ENCODE measurements around the gene TSPAN9. TPM values are rescaled to one million over a fixed set of nuclear protein-coding genes. Genes with fewer than 3 reads are reported as not detected.

The TSPAN9 gene
- polyA plus RNA-seq, 1 of the 3 experiments (the other 2 are of a cell fraction): 34.9 TPM

- TF ChIP-seq REST (IDR thresholded peaks at IDR 0.05; ENCODE audit: low read depth, low read length): no peak
- TF ChIP-seq, protein P1, sequence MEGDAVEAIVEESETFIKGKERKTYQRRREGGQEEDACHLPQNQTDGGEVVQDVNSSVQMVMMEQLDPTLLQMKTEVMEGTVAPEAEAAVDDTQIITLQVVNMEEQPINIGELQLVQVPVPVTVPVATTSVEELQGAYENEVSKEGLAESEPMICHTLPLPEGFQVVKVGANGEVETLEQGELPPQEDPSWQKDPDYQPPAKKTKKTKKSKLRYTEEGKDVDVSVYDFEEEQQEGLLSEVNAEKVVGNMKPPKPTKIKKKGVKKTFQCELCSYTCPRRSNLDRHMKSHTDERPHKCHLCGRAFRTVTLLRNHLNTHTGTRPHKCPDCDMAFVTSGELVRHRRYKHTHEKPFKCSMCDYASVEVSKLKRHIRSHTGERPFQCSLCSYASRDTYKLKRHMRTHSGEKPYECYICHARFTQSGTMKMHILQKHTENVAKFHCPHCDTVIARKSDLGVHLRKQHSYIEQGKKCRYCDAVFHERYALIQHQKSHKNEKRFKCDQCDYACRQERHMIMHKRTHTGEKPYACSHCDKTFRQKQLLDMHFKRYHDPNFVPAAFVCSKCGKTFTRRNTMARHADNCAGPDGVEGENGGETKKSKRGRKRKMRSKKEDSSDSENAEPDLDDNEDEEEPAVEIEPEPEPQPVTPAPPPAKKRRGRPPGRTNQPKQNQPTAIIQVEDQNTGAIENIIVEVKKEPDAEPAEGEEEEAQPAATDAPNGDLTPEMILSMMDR (IDR thresholded peaks at IDR 0.05): no peak
- TF ChIP-seq FOXM1 (IDR thresholded peaks at IDR 0.05; ENCODE audit: low read depth): no peak
Measured at GRCh38 chr12:3193755-3194154, 116.6 kb downstream of the TSPAN9 start (continued).

DNA sequence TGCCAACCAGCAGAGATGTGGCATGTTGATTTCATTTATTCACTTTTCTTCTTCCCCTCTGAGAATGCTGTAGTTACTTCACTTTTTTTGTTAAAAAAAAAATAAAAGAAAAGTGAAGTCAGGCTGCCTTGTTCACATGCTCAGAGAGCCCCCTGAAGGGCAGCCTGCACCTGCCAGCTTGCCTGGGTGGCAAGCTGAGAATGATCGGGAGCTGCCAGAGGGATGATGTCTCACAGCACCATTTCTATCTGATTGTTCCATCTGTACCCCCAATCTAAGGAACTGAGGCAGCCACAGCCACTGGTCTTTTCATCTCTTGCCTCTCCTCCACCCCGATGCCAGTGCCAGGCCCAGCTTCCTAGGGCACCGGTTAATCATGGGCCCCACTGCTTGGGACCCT is 118.2 kb downstream of the TSPAN9 start:
- Histone ChIP-seq H3K9me2 (no peaks in the 10 kb centered on the region), H4K20me1 (ENCODE audit: insufficient read depth) (peaks cover 56% of the 10 kb centered on the region), H3K4me3 (ENCODE audit: low read depth in 2 of 2, low read length in 1 of 2) (no peak overlapping the region), H3K4me1 (ENCODE audit: control insufficient read depth in 1 of 2, insufficient read depth in 2 of 2, low read depth in 1 of 2, low read length in 1 of 2) (peaks cover 0 to 13% of the 10 kb centered on the region in 2 experiments; a peak in 2 of 4 replicates), H3K27me3 (ENCODE audit: insufficient read depth) (no peaks in the 10 kb centered on the region), H2AFZ (ENCODE audit: low read depth) (no peak overlapping the region), H3K79me2 (ENCODE audit: insufficient read depth) (no peaks in the 10 kb centered on the region), H3F3A (replicated peaks; ENCODE audit: insufficient read depth) (no peaks in the 10 kb centered on the region), H3K27ac (ENCODE audit: low read depth in 2 of 2, low read length in 1 of 2) (no peak overlapping the region), H3K9me3 (no peaks in the 10 kb centered on the region), H3K9ac (no peak overlapping the region), H3K4me2 (no peak overlapping the region), H3K36me3 (replicated peaks in 1 of 2; ENCODE audit: control insufficient read depth in 1 of 2, insufficient read depth in 2 of 2, low read length in 1 of 2) (no peaks in the 10 kb centered on the region)
- WGBS (ENCODE audit: low lambda C conversion rate): 80% methylated on average over 3 of the region's 3 CpGs
- POLR2A ChIA-PET: no interaction called here
- CTCF ChIA-PET: interaction anchor here (0.6 to 3.2 kb wide), 8 partner anchors 8 to 1226 kb away, joined by 3 to 18 read pairs (median 6); no protein-coding TSS in a partner anchor
- TF ChIP-seq SMC3 (IDR thresholded peaks at IDR 0.05; ENCODE audit: low read depth, low read length): no peak
- DNase-seq: no peak

- no peak overlapping the region for H3K27ac ChIP-seq (ENCODE audit: low read depth in 2 of 2, low read length in 1 of 2)
- ChIA-PET CTCF (interaction anchor here (1.2 to 3.2 kb wide), 7 partner anchors 10 to 80 kb away, joined by 3 to 18 read pairs (median 7); no protein-coding TSS in a partner anchor), POLR2A (no interaction called here)
- no peaks in the 10 kb centered on the region for H3K9me2 ChIP-seq
- WGBS (ENCODE audit: low lambda C conversion rate): 84% methylated on average over 11 of the region's 14 CpGs
- H3K79me2 ChIP-seq (ENCODE audit: insufficient read depth): no peaks in the 10 kb centered on the region
- H3K9me3 ChIP-seq: no peaks in the 10 kb centered on the region
- no peak for DNase-seq
- no peaks in the 10 kb centered on the region for H3K27me3 ChIP-seq (ENCODE audit: insufficient read depth)
- H3K9ac ChIP-seq: no peak overlapping the region
- H4K20me1 ChIP-seq (ENCODE audit: insufficient read depth): peaks cover 58% of the 10 kb centered on the region
- no peak overlapping the region for H2AFZ ChIP-seq (ENCODE audit: low read depth)
- no peak overlapping the region for H3K4me2 ChIP-seq
- no peaks in the 10 kb centered on the region for H3K36me3 ChIP-seq (replicated peaks in 1 of 2; ENCODE audit: control insufficient read depth in 1 of 2, insufficient read depth in 2 of 2, low read length in 1 of 2)
- no peak overlapping the region for H3K4me3 ChIP-seq (ENCODE audit: low read depth in 2 of 2, low read length in 1 of 2)
- H3K4me1 ChIP-seq (ENCODE audit: control insufficient read depth in 1 of 2, insufficient read depth in 2 of 2, low read depth in 1 of 2, low read length in 1 of 2): peaks cover under 1 to 13% of the 10 kb centered on the region in 2 experiments; a peak in 2 of 4 replicates
- H3F3A ChIP-seq (replicated peaks; ENCODE audit: insufficient read depth): no peaks in the 10 kb centered on the region
- no peak for TF ChIP-seq TAF1 (IDR thresholded peaks at IDR 0.05; ENCODE audit: borderline replicate concordance, low read depth, low read length)
- TF ChIP-seq RFX5 (IDR thresholded peaks at IDR 0.05; ENCODE audit: low read length): no peak
- TF ChIP-seq SMC3 (IDR thresholded peaks at IDR 0.05; ENCODE audit: low read depth, low read length): no peak
- TF ChIP-seq GABPA (IDR thresholded peaks at IDR 0.05; ENCODE audit: low read depth): no peak
- TF ChIP-seq RCOR1 (IDR thresholded peaks at IDR 0.05; ENCODE audit: low read length): no peak
- no peak for TF ChIP-seq GATA2 (CRISPR knock-in tag; IDR thresholded peaks at IDR 0.05)
- no peak for TF ChIP-seq NFIC (IDR thresholded peaks at IDR 0.05; ENCODE audit: borderline replicate concordance)
- no peak for TF ChIP-seq MXI1 (IDR thresholded peaks at IDR 0.05; ENCODE audit: low read depth, low read length)
- no peak for TF ChIP-seq ELF1 (IDR thresholded peaks at IDR 0.05)
- TF ChIP-seq REST (IDR thresholded peaks at IDR 0.05; ENCODE audit: low read depth, low read length): no peak
- TF ChIP-seq YY1 (IDR thresholded peaks at IDR 0.05; ENCODE audit: low read depth): no peak
- TF ChIP-seq PBX3 (IDR thresholded peaks at IDR 0.05): no peak
- TF ChIP-seq FOXM1 (IDR thresholded peaks at IDR 0.05; ENCODE audit: low read depth): no peak
Measured at GRCh38 chr12:3195859-3196483, 118.8 kb downstream of the TSPAN9 start.

All from SK-N-SH (cell line).